Measurements from ENCODE around the gene KIF22. TPM values are rescaled to one million over a fixed set of nuclear protein-coding genes. Genes with fewer than 3 reads are reported as not detected.

KIF22 gene
- total RNA-seq, 1 donor from 2014 or later, result 28.6 TPM

DNA sequence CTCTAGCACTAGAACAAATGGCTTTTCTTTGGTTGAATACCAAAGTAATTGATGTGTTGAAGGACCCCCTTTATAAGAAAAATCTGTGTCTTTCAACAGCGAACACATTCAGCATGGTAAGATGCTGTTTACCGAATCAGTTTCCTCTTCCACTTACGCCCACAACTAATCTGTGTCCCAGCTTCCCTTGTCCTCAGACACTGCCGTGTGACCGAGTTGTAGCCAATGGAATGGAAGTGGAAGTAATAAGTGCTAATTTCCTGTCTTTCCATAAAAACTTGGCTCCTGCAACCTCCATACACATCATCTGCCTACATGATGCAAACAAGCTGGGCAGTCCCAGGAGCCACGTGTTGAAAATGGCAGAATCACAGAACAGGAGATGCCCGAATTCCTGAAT lies 62.1 kb downstream of the KIF22 start:
- Histone ChIP-seq H3K27me3 (no peaks in the 10 kb centered on the region), H3K36me3 (peaks cover 4 to 11% of the 10 kb centered on the region in 2 donors), H3K4me3 (no peak overlapping the region), H3K9me3 (no peaks in the 10 kb centered on the region), H3K4me1 (no peaks in the 10 kb centered on the region), H3K27ac (no peak overlapping the region)
- TF ChIP-seq CTCF (IDR thresholded peaks at IDR 0.05), result no peak
- DNase-seq (ENCODE audit: low spot score in 2 of 2), result no peak
- intact Hi-C loops (cut with DNase I), result no loop called here

DNA sequence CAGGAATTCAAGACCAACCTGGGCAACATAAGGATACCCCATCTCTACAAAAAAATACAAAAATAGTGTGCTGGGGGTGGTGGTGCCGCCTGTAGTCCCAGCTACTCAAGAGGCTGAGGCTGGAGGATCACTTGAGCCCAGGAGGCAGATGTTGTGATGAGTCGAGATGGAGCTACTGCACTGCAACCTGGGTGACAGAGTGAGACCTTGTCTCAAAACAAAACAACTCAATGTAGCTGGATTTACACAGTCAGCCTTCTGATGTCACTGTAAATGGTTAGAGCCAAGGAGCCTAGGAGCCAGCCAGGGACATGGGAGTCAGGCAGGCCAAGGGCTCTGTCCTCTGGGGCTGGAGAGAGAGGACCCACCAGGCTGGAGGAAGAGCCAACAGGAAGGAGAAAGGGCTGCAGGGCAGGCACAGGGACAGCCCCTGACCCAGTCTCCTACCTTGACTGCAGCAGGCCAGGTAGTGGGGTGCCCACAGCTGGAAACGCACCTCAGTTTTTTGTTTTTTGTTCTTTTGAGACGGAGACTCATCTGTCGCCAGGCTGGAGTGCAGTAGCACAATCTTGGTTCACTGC lies 64.1 kb downstream of the KIF22 start:
- Histone ChIP-seq H3K27me3 (no peaks in the 10 kb centered on the region), H3K36me3 (peaks cover 8 to 10% of the 10 kb centered on the region in 2 donors), H3K27ac (no peak overlapping the region), H3K9me3 (no peaks in the 10 kb centered on the region), H3K4me1 (peaks cover 0 to 11% of the 10 kb centered on the region in 2 donors), H3K4me3 (no peak overlapping the region)
- no peak for TF ChIP-seq CTCF (IDR thresholded peaks at IDR 0.05)
- DNase-seq (ENCODE audit: low spot score in 2 of 2), result no peak
- intact Hi-C loops (cut with DNase I), result no loop called here

Other genes starting within 250 kb of the KIF22 start
- gene SPN, start 127.5 kb upstream of the KIF22 start, total RNA-seq, result 10.3 TPM
- gene QPRT, start 111.6 kb upstream of the KIF22 start, total RNA-seq, result 5.7 TPM
- 0.21 TPM for gene C16orf54, start 44.8 kb upstream of the KIF22 start, total RNA-seq
- gene ZG16, start 12.5 kb upstream of the KIF22 start, total RNA-seq, result 0.21 TPM
- gene MAZ, start 15.8 kb downstream of the KIF22 start, total RNA-seq, result 146 TPM
- 5.0 TPM for gene PRRT2, start 21.4 kb downstream of the KIF22 start, total RNA-seq
- gene PAGR1, start 25.4 kb downstream of the KIF22 start, total RNA-seq, result 54.3 TPM
- 244 TPM for gene MVP, start 29.7 kb downstream of the KIF22 start, total RNA-seq
- 174 TPM for gene CDIPT, start 72.5 kb downstream of the KIF22 start, total RNA-seq
- 0.21 TPM for gene SEZ6L2, start 108.8 kb downstream of the KIF22 start, total RNA-seq
- not detected for gene ASPHD1, start 109.7 kb downstream of the KIF22 start, total RNA-seq
- 302 TPM for gene KCTD13, start 135.5 kb downstream of the KIF22 start, total RNA-seq
- gene TMEM219, start 171.3 kb downstream of the KIF22 start, total RNA-seq, result 49.2 TPM
- 101 TPM for gene TAOK2, start 183.1 kb downstream of the KIF22 start, total RNA-seq
- gene HIRIP3, start 204.9 kb downstream of the KIF22 start, total RNA-seq, result 2.0 TPM
- gene INO80E, start 205.5 kb downstream of the KIF22 start, total RNA-seq, result 44.1 TPM
- gene DOC2A, start 220.3 kb downstream of the KIF22 start, total RNA-seq, result not detected
- not detected for gene C16orf92, start 232.4 kb downstream of the KIF22 start, total RNA-seq
- not detected for gene TLCD3B, start 240.5 kb downstream of the KIF22 start, total RNA-seq

All from ascending aorta (tissue), 2 donors.